ENCODE results near the gene PARP12.

GRCh38 chr7:140069298-140069949 is 6.7 kb upstream of the PARP12 start:
- TF ChIP-seq CTCF (IDR thresholded peaks at IDR 0.05), result no peak
- TF ChIP-seq EZH2 (IDR thresholded peaks at IDR 0.05), result no peak
- no peak for TF ChIP-seq EZH2phosphoT487 (IDR thresholded peaks at IDR 0.05)

Measured in neural progenitor cell (in vitro differentiated cells).